Measurements from ENCODE around the gene FARS2.

FARS2 gene

GRCh38 chr6:5367510-5367909, 106.2 kb downstream of the FARS2 start:
- FAIRE-seq: no peak
- DNase-seq (ENCODE audit: insufficient read length, low spot score): no peak

GRCh38 chr6:5373430-5373829, 112.1 kb downstream of the FARS2 start:
- DNase-seq (ENCODE audit: insufficient read length, low spot score) (no peak), FAIRE-seq (no peak)
- no peak for TF ChIP-seq POLR2A (IDR thresholded peaks at IDR 0.05; ENCODE audit: low read depth, low read length)

More at GRCh38 chr6:5367510-5367909, 106.2 kb downstream of the FARS2 start:
- TF ChIP-seq POLR2A (IDR thresholded peaks at IDR 0.05; ENCODE audit: low read depth, low read length): no peak

- TF ChIP-seq POLR2A (IDR thresholded peaks at IDR 0.05; ENCODE audit: low read depth, low read length): no peak
- no peak for FAIRE-seq
Observed at GRCh38 chr6:5378331-5378730, 117.0 kb downstream of the FARS2 start.

GRCh38 chr6:5379647-5380242, 118.4 kb downstream of the FARS2 start:
- peak; percentile 15 for DNase-seq (ENCODE audit: insufficient read length, low spot score)
- no peak for TF ChIP-seq POLR2A (IDR thresholded peaks at IDR 0.05; ENCODE audit: low read depth, low read length)
- peak; percentile 45 for FAIRE-seq

More at GRCh38 chr6:5378331-5378730, 117.0 kb downstream of the FARS2 start:
- no peak for DNase-seq (ENCODE audit: insufficient read length, low spot score)

- DNase-seq (ENCODE audit: insufficient read length, low spot score): no peak
- no peak for FAIRE-seq
- no peak for TF ChIP-seq POLR2A (IDR thresholded peaks at IDR 0.05; ENCODE audit: low read depth, low read length)
Observed at GRCh38 chr6:5383856-5384255, 122.5 kb downstream of the FARS2 start.

GRCh38 chr6:5384276-5384675, 123.0 kb downstream of the FARS2 start:
- no peak for DNase-seq (ENCODE audit: insufficient read length, low spot score)
- TF ChIP-seq POLR2A (IDR thresholded peaks at IDR 0.05; ENCODE audit: low read depth, low read length): no peak
- no peak for FAIRE-seq

- FAIRE-seq: no peak
- no peak for DNase-seq (ENCODE audit: insufficient read length, low spot score)
- no peak for TF ChIP-seq POLR2A (IDR thresholded peaks at IDR 0.05; ENCODE audit: low read depth, low read length)
Observed at GRCh38 chr6:5388326-5388725, 127.0 kb downstream of the FARS2 start.

GRCh38 chr6:5389086-5389745, 127.9 kb downstream of the FARS2 start:
- no peak for DNase-seq (ENCODE audit: insufficient read length, low spot score)
- no peak for FAIRE-seq
- TF ChIP-seq POLR2A (IDR thresholded peaks at IDR 0.05; ENCODE audit: low read depth, low read length): no peak

- DNase-seq (ENCODE audit: insufficient read length, low spot score): no peak
- FAIRE-seq: no peak
Observed at GRCh38 chr6:5390177-5390576, 128.9 kb downstream of the FARS2 start.

GRCh38 chr6:5394280-5394679, 133.0 kb downstream of the FARS2 start:
- FAIRE-seq: no peak
- no peak for TF ChIP-seq POLR2A (IDR thresholded peaks at IDR 0.05; ENCODE audit: low read depth, low read length)
- no peak for DNase-seq (ENCODE audit: insufficient read length, low spot score)

More at GRCh38 chr6:5390177-5390576, 128.9 kb downstream of the FARS2 start:
- no peak for TF ChIP-seq POLR2A (IDR thresholded peaks at IDR 0.05; ENCODE audit: low read depth, low read length)

- TF ChIP-seq POLR2A (IDR thresholded peaks at IDR 0.05; ENCODE audit: low read depth, low read length): no peak
- no peak for DNase-seq (ENCODE audit: insufficient read length, low spot score)
- no peak for FAIRE-seq
Observed at GRCh38 chr6:5395719-5396118, 134.4 kb downstream of the FARS2 start.

- FAIRE-seq (peak; percentile 38), DNase-seq (ENCODE audit: insufficient read length, low spot score) (no peak)
- TF ChIP-seq POLR2A (IDR thresholded peaks at IDR 0.05; ENCODE audit: low read depth, low read length): no peak
Observed at GRCh38 chr6:5398530-5398929, 137.2 kb downstream of the FARS2 start.

- no peak for TF ChIP-seq POLR2A (IDR thresholded peaks at IDR 0.05; ENCODE audit: low read depth, low read length)
- FAIRE-seq (no peak), DNase-seq (ENCODE audit: insufficient read length, low spot score) (no peak)
Observed at GRCh38 chr6:5399391-5399790, 138.1 kb downstream of the FARS2 start.

GRCh38 chr6:5401845-5402738, 140.8 kb downstream of the FARS2 start:
- no peak for DNase-seq (ENCODE audit: insufficient read length, low spot score)
- no peak for TF ChIP-seq POLR2A (IDR thresholded peaks at IDR 0.05; ENCODE audit: low read depth, low read length)
- no peak for FAIRE-seq
